HG03280 (cell line): ENCODE data around the gene C2orf42.
"Not testable (repeated sequence)": the region's sequence is repeated elsewhere in the genome, so short reads cannot be mapped to it uniquely, and the experiment has no call there.

Experiments
- ATAC-seq: cut with Tn5 transposase; IDR thresholded peaks from one replicate; pipeline ENCODE4 v1.9.1; 2021; ENCODE audit warnings: mild to moderate bottlenecking, moderate library complexity; ENCODE audit not compliant: unreplicated experiment

C2orf42 gene

GRCh38 chr2:70190418-70191243 is at the start of gene C2orf42:
TSS of gene C2orf42 (minus strand) at chr2:70191019. CDS start at chr2:70181985, 9,034 bp downstream.
- peak; percentile 80 for ATAC-seq

- no peak for ATAC-seq
Observed at GRCh38 chr2:70240599-70240998, 49.8 kb upstream of the C2orf42 start.

- ATAC-seq: no peak
Observed at GRCh38 chr2:70233926-70234325, 43.1 kb upstream of the C2orf42 start.

- no peak for ATAC-seq
Observed at GRCh38 chr2:70226781-70227180, 36.0 kb upstream of the C2orf42 start.

- ATAC-seq: not testable (repeated sequence)
Observed at GRCh38 chr2:70223305-70223704, 32.5 kb upstream of the C2orf42 start.

- no peak for ATAC-seq
Observed at GRCh38 chr2:70214953-70215549, 24.2 kb upstream of the C2orf42 start.

GRCh38 chr2:70214365-70214764 is 23.5 kb upstream of the C2orf42 start:
- ATAC-seq: no peak

- ATAC-seq: no peak
Observed at GRCh38 chr2:70212298-70212932, 21.6 kb upstream of the C2orf42 start.

GRCh38 chr2:70211595-70211994 is 20.8 kb upstream of the C2orf42 start:
- ATAC-seq: no peak

GRCh38 chr2:70204452-70204851 is 13.6 kb upstream of the C2orf42 start:
- no peak for ATAC-seq

- ATAC-seq: no peak
Observed at GRCh38 chr2:70203086-70203485, 12.3 kb upstream of the C2orf42 start.

- no peak for ATAC-seq
Observed at GRCh38 chr2:70202236-70202806, 11.5 kb upstream of the C2orf42 start.

GRCh38 chr2:70201831-70202230 is 11.0 kb upstream of the C2orf42 start:
- no peak for ATAC-seq

GRCh38 chr2:70201225-70201768 is 10.5 kb upstream of the C2orf42 start:
- no peak for ATAC-seq

- no peak for ATAC-seq
Observed at GRCh38 chr2:70199320-70199864, 8.6 kb upstream of the C2orf42 start.

- ATAC-seq: no peak
Observed at GRCh38 chr2:70192516-70192915, 1.7 kb upstream of the C2orf42 start.

GRCh38 chr2:70191244-70191735 is 471 bp upstream of the C2orf42 start:
- no peak for ATAC-seq

GRCh38 chr2:70188460-70188859 is 2.4 kb downstream of the C2orf42 start:
- no peak for ATAC-seq

- ATAC-seq: not testable (repeated sequence)
Observed at GRCh38 chr2:70187170-70187569, 3.6 kb downstream of the C2orf42 start.

- ATAC-seq: no peak
Observed at GRCh38 chr2:70182689-70183088, 8.1 kb downstream of the C2orf42 start.
